ENCODE data around the gene ZBED2. TPM values are rescaled to one million over a fixed set of nuclear protein-coding genes. Genes with fewer than 3 reads are reported as not detected.
"Not testable (repeated sequence)": the region's sequence is repeated elsewhere in the genome, so short reads cannot be mapped to it uniquely, and the experiment has no call there.

The ZBED2 gene
- total RNA-seq, 1 donor = not detected

DNA sequence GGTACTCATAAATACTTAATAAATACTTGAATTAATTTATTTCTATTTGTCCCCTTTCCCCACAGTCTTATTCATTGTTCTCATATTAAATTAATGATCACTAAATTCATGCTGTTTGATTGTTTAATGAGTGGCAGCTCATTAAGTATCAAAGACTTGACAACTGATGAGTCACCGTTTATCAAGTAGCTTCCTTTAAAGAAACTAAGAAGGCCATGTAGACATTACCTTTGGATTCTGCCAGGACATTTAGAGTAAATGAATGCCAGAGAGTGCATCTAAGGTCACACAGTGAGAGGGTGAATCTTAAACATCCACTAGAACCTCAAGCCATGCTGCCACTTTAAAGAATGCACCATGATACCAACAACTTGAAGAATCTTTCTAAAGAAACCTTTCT lies 23.9 kb downstream of the ZBED2 start:
- no peaks in the 10 kb centered on the region for H3K9me3 ChIP-seq (ENCODE audit: low read depth, low read length)
- H3K4me3 ChIP-seq (ENCODE audit: low read length) = no peak overlapping the region
- no peaks in the 10 kb centered on the region for H3K27me3 ChIP-seq (ENCODE audit: insufficient read depth, low read length)
- H3K4me1 ChIP-seq (ENCODE audit: insufficient read depth, low read length) = no peaks in the 10 kb centered on the region

- Histone ChIP-seq H3K4me1 (ENCODE audit: insufficient read depth, low read length) (no peaks in the 10 kb centered on the region), H3K9me3 (ENCODE audit: low read depth, low read length) (no peaks in the 10 kb centered on the region), H3K27me3 (ENCODE audit: insufficient read depth, low read length) (no peaks in the 10 kb centered on the region), H3K4me3 (ENCODE audit: low read length) (no peak overlapping the region)
Measured at GRCh38 chr3:111570404-111571030, 24.6 kb downstream of the ZBED2 start.

GRCh38 chr3:111568911-111569310 lies 26.2 kb downstream of the ZBED2 start:
- no peaks in the 10 kb centered on the region for H3K4me1 ChIP-seq (ENCODE audit: insufficient read depth, low read length)
- no peaks in the 10 kb centered on the region for H3K27me3 ChIP-seq (ENCODE audit: insufficient read depth, low read length)
- no peaks in the 10 kb centered on the region for H3K9me3 ChIP-seq (ENCODE audit: low read depth, low read length)
- H3K4me3 ChIP-seq (ENCODE audit: low read length) = no peak overlapping the region

- no peak overlapping the region for H3K4me3 ChIP-seq (ENCODE audit: low read length)
Measured at GRCh38 chr3:111568355-111568754, 26.8 kb downstream of the ZBED2 start.

GRCh38 chr3:111566844-111567243 lies 28.3 kb downstream of the ZBED2 start:
- no peak overlapping the region for H3K4me3 ChIP-seq (ENCODE audit: low read length)
- no peaks in the 10 kb centered on the region for H3K9me3 ChIP-seq (ENCODE audit: low read depth, low read length)
- H3K27me3 ChIP-seq (ENCODE audit: insufficient read depth, low read length) = no peaks in the 10 kb centered on the region
- no peaks in the 10 kb centered on the region for H3K4me1 ChIP-seq (ENCODE audit: insufficient read depth, low read length)

More at GRCh38 chr3:111568355-111568754, 26.8 kb downstream of the ZBED2 start:
- Histone ChIP-seq H3K27me3 (ENCODE audit: insufficient read depth, low read length) (no peaks in the 10 kb centered on the region), H3K9me3 (ENCODE audit: low read depth, low read length) (no peaks in the 10 kb centered on the region), H3K4me1 (ENCODE audit: insufficient read depth, low read length) (no peaks in the 10 kb centered on the region)

- H3K9me3 ChIP-seq (ENCODE audit: low read depth, low read length); H3K4me1 ChIP-seq (ENCODE audit: insufficient read depth, low read length); H3K27me3 ChIP-seq (ENCODE audit: insufficient read depth, low read length): not testable (repeated sequence)
Measured at GRCh38 chr3:111561902-111562301, 33.2 kb downstream of the ZBED2 start.

GRCh38 chr3:111548756-111549155 lies 46.4 kb downstream of the ZBED2 start:
- peaks cover 53% of the 10 kb centered on the region for H3K4me1 ChIP-seq (ENCODE audit: insufficient read depth, low read length)
- H3K27me3 ChIP-seq (ENCODE audit: insufficient read depth, low read length) = no peaks in the 10 kb centered on the region
- no peaks in the 10 kb centered on the region for H3K9me3 ChIP-seq (ENCODE audit: low read depth, low read length)
- H3K4me3 ChIP-seq (ENCODE audit: low read length) = no peak overlapping the region

More at GRCh38 chr3:111561902-111562301, 33.2 kb downstream of the ZBED2 start:
- not testable (repeated sequence) for H3K4me3 ChIP-seq (ENCODE audit: low read length)

- Histone ChIP-seq H3K27me3 (ENCODE audit: insufficient read depth, low read length) (no peaks in the 10 kb centered on the region), H3K4me3 (ENCODE audit: low read length) (peak overlapping the region; percentile 0), H3K4me1 (ENCODE audit: insufficient read depth, low read length) (peaks cover 53% of the 10 kb centered on the region), H3K9me3 (ENCODE audit: low read depth, low read length) (no peaks in the 10 kb centered on the region)
Measured at GRCh38 chr3:111548092-111548491, 47.1 kb downstream of the ZBED2 start.

GRCh38 chr3:111547631-111548030 lies 47.5 kb downstream of the ZBED2 start:
- no peak overlapping the region for H3K4me3 ChIP-seq (ENCODE audit: low read length)
- H3K27me3 ChIP-seq (ENCODE audit: insufficient read depth, low read length) = no peaks in the 10 kb centered on the region
- no peaks in the 10 kb centered on the region for H3K9me3 ChIP-seq (ENCODE audit: low read depth, low read length)
- peaks cover 53% of the 10 kb centered on the region for H3K4me1 ChIP-seq (ENCODE audit: insufficient read depth, low read length)

- no peaks in the 10 kb centered on the region for H3K9me3 ChIP-seq (ENCODE audit: low read depth, low read length)
- H3K4me3 ChIP-seq (ENCODE audit: low read length) = no peak overlapping the region
- H3K4me1 ChIP-seq (ENCODE audit: insufficient read depth, low read length) = peaks cover 50% of the 10 kb centered on the region
- H3K27me3 ChIP-seq (ENCODE audit: insufficient read depth, low read length) = no peaks in the 10 kb centered on the region
Measured at GRCh38 chr3:111545349-111545748, 49.8 kb downstream of the ZBED2 start.

Other genes with a start within 250 kb of the ZBED2 start
- gene CD96, start 53.1 kb downstream of the ZBED2 start, total RNA-seq = 117 TPM
- 16.6 TPM for gene PLCXD2, start 79.3 kb upstream of the ZBED2 start, total RNA-seq

Data from mononuclear cell (primary cell).